SK-N-SH treated with all-trans-retinoic acid at 6 μM for 48 hours (cell line): Measurements from ENCODE around the gene MPPED1.

Experiments used
- ATAC-seq: fragments of 200-7000 bp; cut with Tn5 transposase; 3 replicates; pipeline ENCODE4 v1.9.1; 2020; ENCODE audit warnings: mild to moderate bottlenecking, moderate library complexity
- ARNTL ChIP-seq: fragments of 450-650 bp; formaldehyde crosslinking; IDR thresholded peaks from 2 replicates; pipeline ENCODE4 v1.5.0; 2020; ENCODE audit warnings: low read depth, mild to moderate bottlenecking, moderate library complexity, borderline replicate concordance
- BACH2 ChIP-seq: fragments of 250-450 bp; sonication (Bioruptor Pico); IDR thresholded peaks from 2 replicates; pipeline ENCODE4 v1.9.0; 2021; ENCODE audit warnings: mild to moderate bottlenecking, borderline replicate concordance
- CSDC2 ChIP-seq: fragments of 250-450 bp; sonication (Bioruptor Pico); IDR thresholded peaks from 2 replicates; pipeline ENCODE4 v1.5.0; 2020; ENCODE audit warnings: mild to moderate bottlenecking, moderate library complexity
- CSRNP3 ChIP-seq: fragments of 250-450 bp; sonication (Bioruptor Pico); IDR thresholded peaks from 2 replicates; pipeline ENCODE4 v1.5.1; 2021; ENCODE audit warnings: mild to moderate bottlenecking, moderate library complexity
- ESRRG ChIP-seq: fragments of 250-450 bp; sonication (Bioruptor Pico); IDR thresholded peaks from 2 replicates; pipeline ENCODE4 v1.6.1; 2021; ENCODE audit warnings: mild to moderate bottlenecking
- GLIS3 ChIP-seq: fragments of 250-450 bp; sonication (Bioruptor Pico); IDR thresholded peaks from 2 replicates; pipeline ENCODE4 v1.5.0; 2020; ENCODE audit warnings: mild to moderate bottlenecking, moderate library complexity
- OSR1 ChIP-seq: fragments of 250-450 bp; sonication (Bioruptor Pico); IDR thresholded peaks from 2 replicates; pipeline ENCODE4 v1.8.0; 2022; ENCODE audit warnings: moderate library complexity, mild to moderate bottlenecking, inconsistent platforms
- PPARA ChIP-seq: fragments of 250-450 bp; sonication (Bioruptor Pico); IDR thresholded peaks from 2 replicates; pipeline ENCODE4 v1.5.0; 2020; ENCODE audit warnings: mild to moderate bottlenecking, borderline replicate concordance
- RARB ChIP-seq: fragments of 250-450 bp; sonication (Bioruptor Pico); IDR thresholded peaks from 2 replicates; pipeline ENCODE4 v1.8.0; 2021; ENCODE audit warnings: mild to moderate bottlenecking, moderate library complexity
- SNAI2 ChIP-seq: fragments of 250-450 bp; sonication (Bioruptor Pico); IDR thresholded peaks from 2 replicates; pipeline ENCODE4 v1.5.0; 2020; ENCODE audit warnings: mild to moderate bottlenecking, moderate library complexity
- TCF4 ChIP-seq: fragments of 250-450 bp; sonication (Bioruptor Pico); IDR thresholded peaks from 2 replicates; pipeline ENCODE4 v1.8.0; 2021; ENCODE audit warnings: mild to moderate bottlenecking, moderate library complexity, borderline replicate concordance
- ZC3H10 ChIP-seq: fragments of 250-450 bp; sonication (Bioruptor Pico); IDR thresholded peaks from 2 replicates; pipeline ENCODE4 v1.5.1; 2021; ENCODE audit warnings: mild to moderate bottlenecking, moderate library complexity
- ZFP3 ChIP-seq: fragments of 250-450 bp; sonication (Bioruptor Pico); IDR thresholded peaks from 2 replicates; pipeline ENCODE4 v1.5.0; 2020; ENCODE audit warnings: mild to moderate bottlenecking, moderate library complexity
- ZFP30 ChIP-seq: fragments of 450-650 bp; formaldehyde crosslinking; IDR thresholded peaks from 2 replicates; pipeline ENCODE4 v1.5.0; 2022; ENCODE audit warnings: mild to moderate bottlenecking, moderate library complexity
- ZNF565 ChIP-seq: fragments of 450-650 bp; formaldehyde crosslinking; conservative IDR thresholded peaks from 2 replicates; pipeline ENCODE4 v1.5.0; 2020; ENCODE audit warnings: low read depth, mild to moderate bottlenecking, moderate library complexity
- ZNF70 ChIP-seq: fragments of 450-650 bp; formaldehyde crosslinking; IDR thresholded peaks from 2 replicates; pipeline ENCODE4 v1.5.0; 2020; ENCODE audit warnings: mild to moderate bottlenecking, moderate library complexity
- ZNF8 ChIP-seq: fragments of 450-650 bp; formaldehyde crosslinking; IDR thresholded peaks from 2 replicates; pipeline ENCODE4 v1.5.0; 2020; ENCODE audit warnings: mild to moderate bottlenecking, moderate library complexity
- TF ChIP-seq, protein P1 (sequence below): fragments of 250-450 bp; sonication (Bioruptor Pico); IDR thresholded peaks from 2 replicates; pipeline ENCODE4 v1.5.1; 2020; ENCODE audit warnings: low read depth, mild to moderate bottlenecking, moderate library complexity
- TF ChIP-seq, protein P2 (sequence below): fragments of 250-450 bp; sonication (Bioruptor Pico); IDR thresholded peaks from 2 replicates; pipeline ENCODE4 v1.5.0; 2020; ENCODE audit warnings: mild to moderate bottlenecking, moderate library complexity
- TF ChIP-seq, protein P3 (sequence below): fragments of 250-450 bp; sonication (Bioruptor Pico); IDR thresholded peaks from 2 replicates; pipeline ENCODE4 v1.8.0; 2020; ENCODE audit warnings: mild to moderate bottlenecking, moderate library complexity, borderline replicate concordance

MPPED1 gene

GRCh38 chr22:43377896-43378704, 33.7 kb upstream of the MPPED1 start:
- no peak for TF ChIP-seq CSRNP3 (CRISPR knock-in tag)
- TF ChIP-seq ZC3H10 (CRISPR knock-in tag) = no peak
- TF ChIP-seq OSR1 (CRISPR knock-in tag) = no peak
- TF ChIP-seq ESRRG (CRISPR knock-in tag) = no peak
- no peak for TF ChIP-seq BACH2
- no peak for TF ChIP-seq ARNTL

GRCh38 chr22:43381693-43382092, 30.1 kb upstream of the MPPED1 start:
- no peak for TF ChIP-seq ZFP30 (CRISPR knock-in tag)
- no peak for TF ChIP-seq CSDC2
- TF ChIP-seq, protein P1, sequence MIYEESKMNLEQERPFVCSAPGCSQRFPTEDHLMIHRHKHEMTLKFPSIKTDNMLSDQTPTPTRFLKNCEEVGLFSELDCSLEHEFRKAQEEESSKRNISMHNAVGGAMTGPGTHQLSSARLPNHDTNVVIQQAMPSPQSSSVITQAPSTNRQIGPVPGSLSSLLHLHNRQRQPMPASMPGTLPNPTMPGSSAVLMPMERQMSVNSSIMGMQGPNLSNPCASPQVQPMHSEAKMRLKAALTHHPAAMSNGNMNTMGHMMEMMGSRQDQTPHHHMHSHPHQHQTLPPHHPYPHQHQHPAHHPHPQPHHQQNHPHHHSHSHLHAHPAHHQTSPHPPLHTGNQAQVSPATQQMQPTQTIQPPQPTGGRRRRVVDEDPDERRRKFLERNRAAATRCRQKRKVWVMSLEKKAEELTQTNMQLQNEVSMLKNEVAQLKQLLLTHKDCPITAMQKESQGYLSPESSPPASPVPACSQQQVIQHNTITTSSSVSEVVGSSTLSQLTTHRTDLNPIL = no peak
- TF ChIP-seq TCF4 = no peak
- no peak for TF ChIP-seq ZNF8
- no peak for TF ChIP-seq GLIS3 (CRISPR knock-in tag)
- no peak for TF ChIP-seq ZNF565 (CRISPR knock-in tag)
- no peak for TF ChIP-seq ZNF70 (CRISPR knock-in tag)
- TF ChIP-seq, protein P2, sequence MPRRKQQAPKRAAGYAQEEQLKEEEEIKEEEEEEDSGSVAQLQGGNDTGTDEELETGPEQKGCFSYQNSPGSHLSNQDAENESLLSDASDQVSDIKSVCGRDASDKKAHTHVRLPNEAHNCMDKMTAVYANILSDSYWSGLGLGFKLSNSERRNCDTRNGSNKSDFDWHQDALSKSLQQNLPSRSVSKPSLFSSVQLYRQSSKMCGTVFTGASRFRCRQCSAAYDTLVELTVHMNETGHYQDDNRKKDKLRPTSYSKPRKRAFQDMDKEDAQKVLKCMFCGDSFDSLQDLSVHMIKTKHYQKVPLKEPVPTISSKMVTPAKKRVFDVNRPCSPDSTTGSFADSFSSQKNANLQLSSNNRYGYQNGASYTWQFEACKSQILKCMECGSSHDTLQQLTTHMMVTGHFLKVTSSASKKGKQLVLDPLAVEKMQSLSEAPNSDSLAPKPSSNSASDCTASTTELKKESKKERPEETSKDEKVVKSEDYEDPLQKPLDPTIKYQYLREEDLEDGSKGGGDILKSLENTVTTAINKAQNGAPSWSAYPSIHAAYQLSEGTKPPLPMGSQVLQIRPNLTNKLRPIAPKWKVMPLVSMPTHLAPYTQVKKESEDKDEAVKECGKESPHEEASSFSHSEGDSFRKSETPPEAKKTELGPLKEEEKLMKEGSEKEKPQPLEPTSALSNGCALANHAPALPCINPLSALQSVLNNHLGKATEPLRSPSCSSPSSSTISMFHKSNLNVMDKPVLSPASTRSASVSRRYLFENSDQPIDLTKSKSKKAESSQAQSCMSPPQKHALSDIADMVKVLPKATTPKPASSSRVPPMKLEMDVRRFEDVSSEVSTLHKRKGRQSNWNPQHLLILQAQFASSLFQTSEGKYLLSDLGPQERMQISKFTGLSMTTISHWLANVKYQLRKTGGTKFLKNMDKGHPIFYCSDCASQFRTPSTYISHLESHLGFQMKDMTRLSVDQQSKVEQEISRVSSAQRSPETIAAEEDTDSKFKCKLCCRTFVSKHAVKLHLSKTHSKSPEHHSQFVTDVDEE = no peak
- TF ChIP-seq, protein P3, sequence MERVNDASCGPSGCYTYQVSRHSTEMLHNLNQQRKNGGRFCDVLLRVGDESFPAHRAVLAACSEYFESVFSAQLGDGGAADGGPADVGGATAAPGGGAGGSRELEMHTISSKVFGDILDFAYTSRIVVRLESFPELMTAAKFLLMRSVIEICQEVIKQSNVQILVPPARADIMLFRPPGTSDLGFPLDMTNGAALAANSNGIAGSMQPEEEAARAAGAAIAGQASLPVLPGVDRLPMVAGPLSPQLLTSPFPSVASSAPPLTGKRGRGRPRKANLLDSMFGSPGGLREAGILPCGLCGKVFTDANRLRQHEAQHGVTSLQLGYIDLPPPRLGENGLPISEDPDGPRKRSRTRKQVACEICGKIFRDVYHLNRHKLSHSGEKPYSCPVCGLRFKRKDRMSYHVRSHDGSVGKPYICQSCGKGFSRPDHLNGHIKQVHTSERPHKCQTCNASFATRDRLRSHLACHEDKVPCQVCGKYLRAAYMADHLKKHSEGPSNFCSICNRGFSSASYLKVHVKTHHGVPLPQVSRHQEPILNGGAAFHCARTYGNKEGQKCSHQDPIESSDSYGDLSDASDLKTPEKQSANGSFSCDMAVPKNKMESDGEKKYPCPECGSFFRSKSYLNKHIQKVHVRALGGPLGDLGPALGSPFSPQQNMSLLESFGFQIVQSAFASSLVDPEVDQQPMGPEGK = no peak
- TF ChIP-seq ARNTL = no peak
- no peak for TF ChIP-seq SNAI2 (CRISPR knock-in tag)
- TF ChIP-seq, all 23 proteins: peak for 0
- no peak for ATAC-seq

More at GRCh38 chr22:43377896-43378704, 33.7 kb upstream of the MPPED1 start:
- no peak for ATAC-seq

DNA sequence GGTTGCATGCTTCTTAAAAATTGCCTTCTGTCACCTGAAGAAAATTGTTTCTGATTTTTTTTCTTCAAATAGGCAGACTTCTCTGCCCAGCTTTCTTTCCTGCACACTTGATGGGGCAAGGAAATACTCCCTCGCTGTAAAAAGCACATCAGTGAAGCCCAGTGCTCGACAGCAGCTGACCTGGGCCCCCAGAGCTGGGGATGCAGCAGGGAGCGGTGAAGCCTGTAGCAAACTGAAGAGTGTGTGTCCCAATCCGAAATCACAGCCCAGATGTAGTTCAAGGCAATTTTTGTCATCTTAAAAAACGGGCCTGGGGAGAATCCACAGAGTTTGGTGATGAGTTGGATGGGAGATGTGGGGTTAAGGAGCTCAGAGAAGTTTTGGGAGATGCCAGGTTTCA, 27.0 kb upstream of the MPPED1 start:
- ATAC-seq = no peak
- TF ChIP-seq ARNTL (no peak), PPARA (CRISPR knock-in tag) (no peak)

DNA sequence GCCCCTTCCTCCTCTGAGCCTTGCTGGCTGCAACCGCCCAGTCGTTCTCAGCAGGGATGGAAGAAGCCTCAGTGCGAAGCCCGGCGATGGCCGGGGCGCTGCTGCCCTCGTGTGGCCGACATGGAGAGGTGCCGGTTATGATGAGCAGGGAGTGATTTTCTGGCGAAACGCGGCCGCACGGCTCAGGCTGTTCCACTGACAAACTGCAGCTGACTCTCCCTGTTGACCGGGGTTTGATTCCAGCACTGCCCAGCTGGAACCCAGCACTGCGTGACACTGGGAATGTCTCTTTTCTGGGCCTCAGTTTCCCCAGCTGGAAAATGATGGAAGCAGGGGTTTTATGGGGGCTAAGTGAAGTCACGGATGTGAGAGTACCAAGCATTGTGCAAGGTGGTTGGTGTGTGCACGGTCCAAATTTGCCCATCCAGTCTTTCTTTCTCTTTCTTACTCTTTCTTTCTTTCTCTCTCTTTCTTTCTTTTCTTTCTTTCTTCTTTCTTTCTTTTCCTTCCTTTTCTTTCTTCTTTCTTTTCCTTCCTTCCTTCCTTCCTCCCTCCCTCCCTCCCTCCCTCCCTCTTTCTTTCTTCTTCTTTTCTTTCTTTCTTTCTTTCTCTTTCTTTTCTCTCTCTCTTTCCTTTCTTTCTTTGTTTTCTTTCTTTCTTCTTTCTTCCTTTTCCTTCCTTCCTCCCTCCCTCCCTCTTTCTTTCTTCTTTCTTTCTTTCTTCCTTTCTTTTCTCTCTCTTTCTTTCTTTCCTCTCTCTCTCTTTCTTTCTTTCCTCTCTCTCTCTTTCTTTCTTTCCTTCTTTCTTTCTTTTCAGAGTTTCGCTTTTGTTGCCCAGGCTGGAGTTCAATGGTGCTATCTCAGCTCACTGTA, 25.8 kb upstream of the MPPED1 start:
- peak; percentile 97 for ATAC-seq
- TF ChIP-seq BACH2 (no peak), PPARA (CRISPR knock-in tag) (no peak), ZFP30 (CRISPR knock-in tag) (no peak), SNAI2 (CRISPR knock-in tag) (no peak), ZC3H10 (CRISPR knock-in tag) (no peak)

- no peak for ATAC-seq
- TF ChIP-seq CSDC2 (no peak), ARNTL (no peak), GLIS3 (CRISPR knock-in tag) (no peak), CSRNP3 (CRISPR knock-in tag) (no peak), ZFP3 (CRISPR knock-in tag) (no peak), RARB (no peak), BACH2 (no peak), TCF4 (no peak), ZNF565 (CRISPR knock-in tag) (no peak)
- TF ChIP-seq, protein P2 = no peak
These were observed 24.0 kb upstream of the MPPED1 start for GRCh38 chr22:43387815-43388214.
